Cortex of kidney (tissue), 1 donor: ENCODE measurements around the gene AHRR.
"Not testable (repeated sequence)": the region's sequence is repeated elsewhere in the genome, so short reads cannot be mapped to it uniquely, and the experiment has no call there.

Experiments
- DNase-seq: peaks from one replicate; lab custom pipeline; 2025; lab: John Stamatoyannopoulos, UW

AHRR gene

DNA sequence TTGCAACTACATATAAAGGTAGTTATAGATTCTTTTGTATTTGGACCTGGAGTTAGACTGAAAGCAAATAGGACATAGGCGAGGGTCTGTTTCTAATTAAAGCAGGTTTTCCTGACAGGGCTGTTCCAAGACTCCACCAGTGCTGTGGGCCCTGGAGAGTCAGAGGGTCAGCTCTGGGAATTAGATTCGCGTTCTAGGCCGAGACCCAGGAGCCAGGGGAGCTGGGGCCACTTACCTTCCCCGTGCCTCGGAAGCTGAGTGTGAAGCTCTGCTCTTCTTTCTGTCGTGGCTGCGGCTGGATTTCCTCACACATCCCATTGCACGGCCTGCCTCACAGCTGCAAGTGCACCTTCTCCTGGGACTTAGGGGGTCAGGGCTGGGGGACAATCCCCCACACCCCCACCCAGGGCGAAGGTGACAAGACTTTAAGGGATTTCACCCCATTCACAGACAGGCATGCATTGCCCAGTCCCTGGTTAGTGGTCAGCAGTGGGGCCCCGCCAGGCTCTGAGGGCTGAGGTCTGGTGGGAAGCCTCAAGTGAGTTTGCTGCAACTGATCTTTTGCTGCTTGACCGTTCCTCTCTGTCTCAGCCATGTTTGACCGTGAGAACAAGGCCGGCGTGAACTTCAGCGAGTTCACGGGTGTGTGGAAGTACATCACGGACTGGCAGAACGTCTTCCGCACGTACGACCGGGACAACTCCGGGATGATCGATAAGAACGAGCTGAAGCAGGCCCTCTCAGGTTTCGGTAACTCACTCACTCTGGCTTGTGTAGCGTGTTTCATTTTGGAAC lies 15.3 kb upstream of the AHRR start:
- DNase-seq: no peak

DNA sequence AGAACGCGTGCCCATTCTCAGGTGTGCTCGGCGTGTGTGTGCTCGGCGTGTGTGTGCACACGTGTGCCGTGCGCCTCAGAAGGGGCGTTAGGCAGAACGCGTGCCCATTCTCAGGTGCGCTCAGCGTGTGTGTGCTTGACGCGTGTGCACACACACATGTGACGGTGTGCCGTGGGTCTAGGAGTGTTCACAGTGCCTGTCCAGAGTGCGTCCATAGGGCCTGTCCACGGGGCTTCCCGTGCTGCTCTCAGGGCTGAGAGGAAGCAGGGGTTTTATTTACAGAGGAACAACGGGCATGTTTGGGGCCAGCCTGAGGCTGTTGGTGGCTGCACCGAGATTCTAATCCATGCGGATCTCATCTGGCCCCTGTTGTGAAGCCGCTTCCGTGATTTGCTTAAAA lies 14.2 kb upstream of the AHRR start:
- no peak for DNase-seq

DNA sequence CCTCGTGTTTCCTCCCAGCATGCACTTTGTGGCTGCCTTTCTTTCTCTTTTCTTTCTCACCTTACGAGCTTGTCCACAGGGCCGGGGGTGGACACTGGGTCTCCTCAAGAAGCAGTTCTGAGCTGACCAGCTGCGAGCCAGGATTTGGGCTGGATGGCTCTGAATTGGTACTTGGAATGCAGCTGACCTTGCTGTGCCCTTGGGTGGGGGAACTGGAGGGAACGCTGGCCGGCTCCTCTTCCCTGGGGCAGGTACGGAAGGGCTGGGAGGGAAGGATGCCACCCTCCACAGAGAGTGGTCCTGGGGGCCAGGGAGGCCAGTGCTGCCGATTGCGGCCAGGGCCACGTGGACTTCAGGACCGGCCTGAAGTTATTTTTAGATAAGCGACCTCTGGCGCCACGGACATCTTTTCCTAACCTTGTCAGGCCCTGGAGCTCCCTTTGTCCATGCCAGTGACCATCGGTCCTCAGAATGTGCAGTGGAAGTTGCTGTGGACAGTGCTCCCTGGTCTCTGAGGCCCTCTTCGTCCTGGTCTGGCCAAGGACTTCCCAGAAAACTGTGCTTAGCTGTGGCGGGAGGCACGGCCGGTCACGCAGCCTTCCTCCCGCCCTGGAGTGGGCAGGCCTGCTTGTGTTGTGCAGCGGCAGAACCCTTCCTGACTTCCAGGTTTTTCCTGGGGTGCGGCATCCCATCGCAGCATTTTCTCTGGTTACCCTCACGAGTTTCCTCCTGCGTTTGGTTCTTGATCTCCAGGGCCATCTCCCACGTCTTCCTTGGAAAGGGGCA lies 13.5 kb upstream of the AHRR start:
- no peak for DNase-seq

DNA sequence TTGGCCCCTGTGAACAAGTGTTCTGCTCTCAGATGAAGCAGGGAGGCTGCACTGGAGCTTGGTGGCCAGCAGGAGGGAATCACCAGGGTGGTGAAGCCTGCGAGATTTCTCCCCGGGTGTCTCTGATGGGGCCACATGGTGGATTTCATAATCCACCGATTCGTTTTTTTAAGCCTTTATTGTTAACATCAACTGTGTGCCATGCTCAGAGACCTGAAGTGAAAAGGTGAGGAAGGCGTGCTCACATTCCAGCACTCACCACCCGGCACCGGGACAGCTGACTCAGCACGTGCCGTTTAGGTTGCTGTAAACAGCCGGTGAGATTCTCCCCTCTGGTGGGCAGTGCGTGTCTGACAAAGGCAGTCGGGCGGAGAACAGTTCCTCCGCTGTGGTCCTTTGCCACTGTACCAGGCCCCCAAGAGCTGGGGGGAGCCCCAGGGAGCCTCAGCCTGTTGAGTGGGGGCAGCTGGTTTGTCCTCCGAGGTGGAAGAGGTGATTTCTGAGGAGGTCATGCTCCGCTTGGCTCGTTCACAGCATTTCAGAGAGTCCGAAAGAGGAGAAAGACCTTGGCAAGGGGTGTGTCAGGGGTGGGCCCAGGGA lies 12.7 kb upstream of the AHRR start:
- no peak for DNase-seq

DNA sequence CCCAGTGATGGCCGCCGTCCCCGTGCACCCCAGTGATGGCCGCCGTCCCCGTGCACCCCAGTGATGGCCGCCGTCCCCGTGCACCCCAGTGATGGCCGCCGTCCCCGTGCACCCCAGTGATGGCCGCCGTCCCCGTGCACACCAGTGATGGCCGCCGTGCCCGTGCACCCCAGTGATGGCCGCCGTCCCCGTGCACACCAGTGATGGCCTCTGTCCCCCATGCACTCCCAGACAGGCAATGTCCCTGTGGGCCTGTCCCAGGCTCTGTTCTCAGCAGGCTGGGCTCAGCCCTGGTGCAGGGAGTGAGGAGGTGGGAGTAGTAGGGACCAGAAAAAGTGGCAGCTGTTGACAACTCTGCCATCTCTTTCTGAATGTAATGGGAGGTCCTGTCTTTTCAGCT lies 11.7 kb upstream of the AHRR start:
- DNase-seq: not testable (repeated sequence)

DNA sequence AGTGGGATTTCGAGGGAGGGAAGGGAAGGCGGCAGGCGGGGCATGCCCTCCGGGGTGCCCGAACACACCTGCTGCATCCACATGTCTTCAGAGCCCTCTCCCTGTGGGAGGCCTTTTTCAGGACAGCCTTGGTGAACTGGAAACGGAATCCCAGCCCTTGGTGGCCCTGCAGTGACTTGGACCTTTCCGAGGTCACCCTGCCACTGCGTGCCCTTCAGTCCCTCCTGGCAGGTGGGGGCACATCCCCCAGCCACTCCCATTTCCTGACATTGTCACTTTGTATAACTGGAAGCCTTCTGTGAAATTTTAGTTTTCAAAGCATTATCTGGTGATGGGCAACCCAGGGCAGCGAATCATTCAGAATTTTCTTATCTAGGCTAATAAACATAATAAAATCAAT lies 11.0 kb upstream of the AHRR start:
- no peak for DNase-seq

DNA sequence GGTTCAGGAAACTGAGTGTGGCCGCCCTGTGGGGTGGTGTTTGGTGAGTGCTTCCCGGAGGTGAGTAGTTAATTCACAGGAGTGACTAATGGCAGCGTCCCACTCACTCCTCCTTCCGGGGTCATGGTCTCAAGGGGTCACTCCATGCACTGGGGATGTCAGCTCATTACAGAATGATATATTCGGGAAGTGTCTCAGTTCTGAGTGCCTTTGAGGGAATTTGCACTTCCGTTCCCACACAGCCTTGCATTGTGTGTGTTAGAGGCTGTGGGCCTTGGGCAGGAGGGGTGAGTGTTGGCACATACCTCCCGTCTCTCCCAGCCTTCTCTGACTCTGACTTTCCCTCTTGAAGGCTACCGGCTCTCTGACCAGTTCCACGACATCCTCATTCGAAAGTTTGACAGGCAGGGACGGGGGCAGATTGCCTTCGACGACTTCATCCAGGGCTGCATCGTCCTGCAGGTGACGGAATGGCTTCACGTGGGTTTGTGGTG lies 10.5 kb upstream of the AHRR start:
- no peak for DNase-seq

DNA sequence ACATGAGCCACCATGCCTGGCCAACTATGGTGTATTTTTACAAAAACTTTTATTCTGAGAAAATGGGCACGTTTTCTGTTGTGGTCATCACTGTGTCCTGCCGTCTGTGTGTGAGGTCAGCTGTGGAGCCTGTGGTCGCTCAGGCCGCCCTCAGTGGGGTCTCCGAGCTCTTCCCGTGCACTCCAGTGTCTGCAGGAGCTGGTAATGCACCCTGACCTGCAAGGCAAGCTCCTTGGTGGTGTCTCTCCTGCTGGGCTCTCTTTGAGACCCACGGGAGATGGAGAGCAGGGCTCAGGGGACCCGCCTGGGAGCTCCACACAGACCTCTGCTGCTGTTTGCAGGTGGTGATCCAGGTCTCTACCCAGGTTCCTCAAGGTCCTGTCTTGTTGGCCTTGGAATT lies 9.6 kb upstream of the AHRR start:
- no peak for DNase-seq

DNA sequence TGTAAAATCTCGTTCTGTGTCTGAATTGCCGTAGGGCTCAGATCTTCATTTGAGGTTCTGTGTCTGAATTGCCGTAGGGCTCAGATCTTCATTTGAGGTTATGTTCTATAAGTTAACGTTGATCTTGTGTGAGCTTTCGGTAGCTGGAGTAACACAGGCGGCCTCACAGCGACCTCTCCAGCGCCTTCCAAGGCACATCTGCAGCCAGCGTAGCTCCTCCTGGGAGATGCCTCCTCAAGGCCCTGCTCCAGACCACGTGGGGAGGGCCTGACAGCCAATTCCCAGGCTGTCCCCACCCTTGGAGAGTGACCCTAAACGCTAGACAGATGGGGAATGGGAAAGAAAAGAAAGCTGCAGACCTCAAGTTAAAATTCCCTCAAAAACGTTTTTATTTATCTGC lies 8.7 kb upstream of the AHRR start:
- no peak for DNase-seq

DNA sequence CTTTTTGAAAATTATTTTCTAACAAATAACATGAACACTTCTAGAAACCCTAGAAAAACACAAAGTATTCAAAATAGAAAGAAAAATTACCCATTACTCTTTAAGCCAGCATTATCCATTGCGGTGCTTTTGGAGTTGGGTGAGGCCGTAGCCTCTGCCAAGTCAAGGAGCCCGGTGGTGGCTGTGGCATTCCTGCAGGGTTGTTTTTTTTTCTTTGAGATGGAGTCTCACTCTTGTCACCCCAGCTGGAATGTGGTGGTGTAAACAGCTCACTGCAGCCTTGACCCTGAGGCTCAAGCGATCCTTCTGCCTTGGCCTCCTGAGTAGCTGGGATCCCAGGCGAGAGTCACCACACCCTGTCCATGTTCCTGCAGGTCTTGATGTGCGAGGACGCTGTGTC lies 8.2 kb upstream of the AHRR start:
- no peak for DNase-seq

DNA sequence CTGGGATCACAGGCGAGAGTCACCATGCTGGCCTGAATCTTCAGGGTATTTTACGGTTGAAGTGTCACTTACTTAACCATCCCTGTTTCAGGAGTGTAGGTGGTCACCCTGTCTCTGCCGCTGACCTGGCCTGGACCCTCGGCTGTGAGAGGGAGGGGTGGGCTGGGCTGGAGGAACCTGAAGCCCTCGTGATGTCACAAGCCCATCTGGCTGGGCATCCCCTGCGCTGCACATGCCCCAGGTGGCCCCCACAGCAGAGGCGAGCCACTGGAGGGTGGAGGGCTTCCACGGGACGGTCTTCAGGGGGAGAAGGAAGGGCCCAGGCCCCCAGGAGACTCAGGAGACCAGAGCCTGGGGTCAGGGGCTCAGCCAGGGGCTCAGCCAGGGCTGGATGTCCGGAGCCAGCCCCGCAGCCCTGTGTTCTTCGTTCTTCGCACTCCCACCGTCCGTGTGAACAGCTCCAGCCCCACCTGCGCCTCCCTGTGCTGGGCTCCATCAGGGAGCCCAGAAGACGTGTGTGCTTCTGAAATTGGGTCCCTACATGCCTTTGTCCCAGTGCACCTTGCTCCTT lies 7.6 kb upstream of the AHRR start:
- no peak for DNase-seq

DNA sequence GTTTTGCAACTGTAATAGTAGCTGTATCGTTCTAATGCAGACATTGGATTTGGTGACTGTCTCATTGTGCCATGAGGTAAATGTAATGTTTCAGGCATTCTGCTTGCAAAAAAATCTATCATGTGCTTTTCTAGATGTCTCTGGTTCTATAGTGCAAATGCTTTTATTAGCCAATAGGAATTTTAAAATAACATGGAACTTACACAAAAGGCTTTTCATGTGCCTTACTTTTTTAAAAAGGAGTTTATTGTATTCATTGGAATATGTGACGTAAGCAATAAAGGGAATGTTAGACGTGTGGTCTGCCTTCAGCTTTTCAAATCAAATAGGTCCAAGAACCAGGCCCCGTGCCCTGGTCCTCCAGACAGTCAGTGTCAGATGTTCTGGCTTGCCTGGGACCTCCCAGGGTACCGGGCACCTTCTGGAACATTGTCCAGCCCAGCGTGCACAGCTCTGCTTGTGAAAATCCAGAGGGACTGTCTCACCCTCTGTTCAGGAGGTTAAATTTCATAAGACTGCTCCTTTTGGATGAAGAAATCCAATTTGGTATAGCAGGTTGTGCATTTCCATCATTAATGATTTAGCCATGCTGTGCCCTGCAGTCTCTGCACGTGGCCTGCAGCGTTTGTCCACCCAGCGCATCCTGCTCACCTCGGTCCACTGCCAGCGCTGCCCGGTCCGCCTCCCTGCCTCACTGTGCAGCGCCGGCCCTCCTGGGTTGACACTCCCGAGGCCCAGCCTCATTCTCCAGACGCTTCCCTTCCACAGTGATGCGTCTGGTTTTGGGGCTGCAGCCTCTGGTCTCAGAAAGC lies 6.6 kb upstream of the AHRR start:
- DNase-seq: no peak

DNA sequence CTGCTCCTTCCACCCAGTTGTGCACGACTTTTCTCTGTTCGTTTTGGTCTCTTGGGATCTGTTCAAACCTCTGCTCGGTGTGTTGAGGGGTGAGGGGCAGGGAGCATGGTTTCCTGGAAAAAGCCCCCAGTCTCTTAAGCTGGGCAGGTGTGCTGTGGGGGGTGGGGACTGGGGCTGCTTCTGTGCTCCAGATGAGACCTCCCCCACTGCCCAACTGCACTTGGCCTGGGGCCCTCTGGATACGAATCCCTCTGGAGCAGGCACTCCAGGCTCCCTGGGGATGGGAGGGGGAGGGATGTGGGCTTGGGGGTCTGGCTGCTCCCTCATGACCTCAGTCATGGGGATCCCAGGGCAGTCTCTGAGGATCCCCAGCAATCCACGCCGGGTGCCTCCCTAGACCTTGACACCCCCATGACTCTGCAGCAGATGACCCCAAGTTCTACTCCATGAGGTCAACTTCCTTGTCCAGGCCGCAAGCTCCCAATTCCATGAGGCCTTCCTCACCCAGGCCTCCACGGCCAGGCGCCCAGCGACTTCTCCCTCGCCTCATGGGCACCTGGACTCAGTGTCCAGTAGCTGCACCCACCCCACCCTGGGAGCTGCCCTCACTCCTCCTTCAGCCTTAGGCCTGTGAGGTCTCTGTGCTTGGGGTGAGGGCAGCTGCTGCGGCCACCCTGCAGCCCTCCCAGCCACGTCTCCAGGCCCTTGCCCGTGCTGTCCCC lies 5.9 kb upstream of the AHRR start:
- no peak for DNase-seq

DNA sequence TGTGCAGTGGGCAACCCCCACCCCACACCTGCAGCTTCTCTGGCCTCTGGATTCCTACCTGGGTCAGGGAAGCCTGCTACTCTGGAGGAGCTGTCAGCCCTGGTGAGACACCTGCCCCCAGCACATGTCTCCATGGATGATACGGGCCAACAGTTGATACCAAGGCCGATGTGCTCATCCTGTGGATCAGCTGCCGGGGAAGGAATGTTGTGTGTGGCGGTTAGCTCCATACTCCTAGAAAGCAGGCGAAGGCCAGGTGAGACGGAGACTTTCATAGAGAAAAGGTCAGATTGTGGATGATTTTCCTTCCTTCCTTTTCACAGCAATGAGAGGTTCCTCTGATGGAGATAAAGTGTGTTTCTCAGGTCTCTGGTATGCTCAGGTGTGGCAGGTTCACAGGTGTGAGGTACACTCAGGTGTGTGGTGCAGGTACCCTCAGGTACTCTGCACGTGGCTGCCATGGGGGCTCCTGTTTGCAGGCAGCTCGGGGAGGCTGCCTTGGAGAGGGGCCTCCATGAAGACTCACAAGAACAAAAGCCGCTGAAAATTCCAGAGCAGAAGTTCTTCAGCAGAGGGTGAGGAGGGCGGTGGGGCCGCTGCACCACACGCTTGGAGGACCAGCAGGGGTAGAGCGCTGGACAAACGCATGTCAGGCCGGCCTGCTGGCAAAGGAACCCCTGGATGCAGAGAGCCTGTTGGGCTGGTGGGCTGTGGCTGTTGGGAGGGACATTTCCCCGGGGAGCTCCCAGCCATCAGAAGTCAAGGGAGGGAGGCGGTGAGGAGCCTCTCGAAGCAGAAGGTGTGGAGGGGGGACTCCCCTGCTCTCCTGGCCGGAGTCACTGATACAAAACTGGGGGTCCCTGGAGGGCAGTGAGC lies 5.1 kb upstream of the AHRR start:
- DNase-seq: no peak

DNA sequence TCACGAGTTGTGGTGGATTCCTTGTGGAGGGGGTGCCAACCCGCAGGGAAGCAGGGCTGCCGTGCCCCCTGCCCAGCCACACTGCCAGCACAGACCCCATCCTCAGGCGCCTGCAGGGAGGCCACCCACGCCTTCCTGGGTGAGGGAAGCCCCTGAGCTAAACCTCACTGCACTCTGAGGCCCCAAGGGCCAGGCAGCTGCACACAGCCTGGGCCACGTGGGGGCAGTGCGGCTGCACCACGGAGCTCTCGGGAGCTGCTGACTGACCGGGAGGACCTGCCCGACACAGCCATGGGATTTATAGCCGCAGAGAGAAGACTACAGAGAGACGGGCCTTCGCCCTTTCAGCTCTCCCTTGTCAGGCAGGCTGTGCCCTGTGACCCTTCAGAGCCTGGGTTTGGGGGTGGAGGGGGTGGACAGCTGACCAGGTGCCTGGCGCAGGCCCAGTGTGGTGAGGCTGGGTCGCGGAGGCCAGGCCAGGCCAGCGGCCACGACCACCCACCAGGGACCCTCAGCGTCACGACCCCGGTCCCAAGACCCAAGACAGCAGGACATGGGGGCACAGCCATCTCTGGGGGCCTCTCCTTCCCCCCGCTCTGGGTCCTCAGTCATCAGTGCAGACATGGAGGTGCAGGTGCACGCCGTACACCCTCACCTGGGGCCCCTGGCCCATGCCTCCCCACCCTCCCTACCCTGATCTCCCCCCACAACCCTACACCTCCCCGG lies 4.3 kb upstream of the AHRR start:
- DNase-seq: no peak

DNA sequence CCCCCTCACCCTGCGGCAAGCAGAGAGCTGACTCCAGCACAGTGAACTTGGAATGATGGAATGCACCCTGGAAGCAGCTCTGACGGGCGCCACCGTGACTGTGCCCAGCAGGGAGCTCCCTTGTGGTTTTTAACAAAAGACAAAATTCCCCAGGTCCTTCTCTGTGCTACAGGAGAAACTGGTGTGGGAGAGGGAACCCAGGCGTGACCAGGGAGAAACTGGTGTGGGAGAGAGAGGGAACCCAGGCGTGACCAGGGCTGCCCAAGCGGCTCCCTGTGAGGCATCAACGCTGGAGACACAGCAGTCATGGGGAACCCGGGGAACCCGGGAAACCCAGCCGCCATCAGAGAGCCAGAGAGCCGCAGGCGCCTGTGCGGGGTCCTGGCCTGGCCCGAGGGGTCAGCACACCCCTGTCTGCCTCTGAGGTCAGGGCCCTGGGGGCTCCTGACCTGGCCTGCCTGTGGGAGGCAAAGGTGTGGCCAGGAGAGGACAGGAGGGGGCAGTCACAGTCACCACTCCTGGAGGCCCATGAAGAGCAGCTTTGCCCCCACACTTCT lies 3.1 kb upstream of the AHRR start:
- DNase-seq: no peak

DNA sequence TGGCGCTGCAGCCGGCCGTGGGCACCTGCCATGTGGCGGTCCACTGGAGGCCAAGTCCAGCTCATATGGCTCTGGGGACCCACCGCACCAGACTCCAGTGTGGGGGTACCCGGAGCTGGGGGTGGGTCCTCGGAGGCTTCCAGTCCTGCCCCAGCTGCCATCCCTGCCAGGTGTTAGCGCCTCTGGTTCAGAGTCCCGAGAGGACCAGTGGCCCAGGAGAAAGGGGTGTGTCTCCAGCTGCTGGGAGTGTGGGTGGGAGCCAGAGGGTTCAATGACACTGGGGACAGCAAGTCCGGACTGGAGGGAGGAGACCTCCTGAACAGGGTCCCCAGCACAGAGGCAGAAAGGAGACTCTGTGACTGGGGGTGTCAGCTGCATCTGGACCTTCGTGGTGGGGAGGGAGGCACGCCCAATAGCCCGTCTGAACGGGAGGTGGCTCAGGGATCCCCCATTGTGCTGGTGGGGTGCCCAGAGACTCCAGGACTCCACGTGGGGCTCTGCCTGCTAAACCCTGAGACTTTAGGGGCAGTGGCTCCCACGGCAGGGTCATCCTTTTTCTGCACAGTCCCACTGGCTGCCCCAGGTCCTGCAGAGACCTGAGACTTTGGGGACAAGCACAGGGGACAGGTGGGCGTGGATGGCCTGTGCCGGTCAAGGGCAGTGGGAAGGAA lies 2.4 kb upstream of the AHRR start:
- DNase-seq: no peak

DNA sequence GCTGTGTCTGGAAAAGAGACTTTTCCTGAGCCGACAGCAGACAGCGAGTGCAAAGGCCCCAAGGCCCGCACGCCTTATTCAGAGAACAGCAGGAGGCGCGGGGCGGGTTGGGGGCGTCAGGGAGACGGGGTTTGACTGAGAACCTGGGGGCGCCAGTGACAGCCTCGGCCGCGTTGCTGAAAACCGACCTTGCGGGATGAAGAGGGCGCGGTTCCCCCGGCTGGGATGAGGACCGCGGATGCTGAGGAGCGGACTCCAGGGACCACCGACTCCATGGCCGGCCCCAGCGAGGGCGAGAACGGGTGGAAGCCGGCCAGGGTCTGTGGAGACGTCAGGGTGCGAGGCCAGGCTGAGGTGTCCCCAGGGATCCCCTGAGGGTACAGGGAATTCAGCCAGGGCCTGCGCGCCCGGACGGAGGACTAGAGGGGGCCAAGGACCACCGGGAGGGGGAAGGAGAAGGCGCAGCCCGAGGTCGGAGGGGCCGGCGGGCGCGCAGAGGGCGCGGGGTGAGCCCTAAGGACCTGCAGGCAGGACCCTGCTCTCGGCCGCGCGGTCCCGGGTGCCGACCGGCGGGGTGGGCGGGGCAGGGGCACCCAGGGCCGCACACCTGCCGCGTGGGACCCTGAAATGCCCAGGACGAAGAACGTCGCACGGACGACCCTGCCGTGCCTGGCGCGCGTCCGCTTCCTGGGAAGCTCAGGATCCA lies 837 bp upstream of the AHRR start:
- DNase-seq: no peak
